ENCODE data around the gene CHST15. TPM values are rescaled to one million over a fixed set of nuclear protein-coding genes. Genes with fewer than 3 reads are reported as not detected.

The CHST15 gene
- total and polyA plus RNA-seq, 7 experiments from 2014 or later = 0.27 to 43.3 (median 2.2) TPM

DNA sequence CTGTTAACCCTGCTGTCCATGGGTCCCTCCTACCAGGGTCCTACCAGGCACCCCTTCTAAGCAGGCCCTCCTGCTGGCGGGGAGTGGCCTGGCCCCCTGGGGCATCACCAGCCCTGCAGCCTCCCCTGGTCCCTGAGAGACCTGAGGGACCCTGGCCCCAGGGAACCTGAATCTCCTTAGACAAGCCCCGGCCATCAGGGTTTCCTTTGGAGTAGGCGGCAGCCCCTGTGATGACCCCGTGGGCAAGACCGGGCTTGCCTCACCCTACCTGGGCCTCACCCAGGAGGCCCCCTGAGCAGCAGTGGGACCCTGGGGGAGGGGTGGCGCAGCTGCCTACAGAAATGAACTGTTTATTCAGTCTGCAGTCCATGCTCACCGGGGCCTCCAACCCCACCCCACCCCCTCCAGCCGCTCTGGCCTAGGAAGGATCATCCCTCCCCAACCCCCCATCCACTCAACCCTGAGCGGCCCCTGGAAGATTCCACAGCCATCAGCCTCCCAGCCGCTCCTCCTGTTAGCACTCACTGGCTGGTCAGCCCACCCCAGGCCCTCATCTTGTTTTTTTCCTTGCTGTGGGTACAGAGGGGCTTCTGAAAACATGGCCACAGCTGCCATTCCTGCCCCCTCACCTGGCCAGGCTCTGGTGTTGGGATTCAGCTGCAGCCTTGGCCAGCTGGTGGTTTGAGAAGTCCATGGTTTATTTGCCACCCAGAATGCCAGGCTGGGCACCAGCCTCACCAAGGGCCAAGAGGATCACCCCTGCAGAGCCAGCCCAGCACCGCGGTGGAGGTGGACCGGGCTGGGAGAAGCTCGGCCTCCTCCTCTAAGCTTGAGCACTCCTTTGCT, 34.8 kb upstream of the CHST15 start:
- no peaks in the 10 kb centered on the region for H3K4me1 ChIP-seq (ENCODE audit: control insufficient read depth in 2 of 2, insufficient read depth in 2 of 2, low read length in 2 of 2)
- peaks cover 0 to 5% (median 0%) of the 10 kb centered on the region in 5 donors for H3K27me3 Mint-ChIP-seq
- H3K27me3 ChIP-seq (ENCODE audit: control insufficient read depth in 2 of 2, insufficient read depth in 2 of 2, low read length in 2 of 2) = no peaks in the 10 kb centered on the region
- no peaks in the 10 kb centered on the region for H3K9me3 Mint-ChIP-seq
- no peak for DNase-seq
- no peaks in the 10 kb centered on the region for H3K9me3 ChIP-seq (ENCODE audit: control insufficient read depth in 2 of 3, low read length in 3 of 3)
- ChIA-PET POLR2A (no interaction called here), CTCF (no interaction called here)
- no peaks in the 10 kb centered on the region for H3K36me3 ChIP-seq (ENCODE audit: control insufficient read depth in 2 of 3, insufficient read depth in 3 of 3, low read length in 3 of 3)
- no peaks in the 10 kb centered on the region for H3K36me3 Mint-ChIP-seq
- no peak for ATAC-seq
- no peak overlapping the region for H3K27ac Mint-ChIP-seq
- no peak overlapping the region for H3K4me3 ChIP-seq (ENCODE audit: low read length)
- H3K4me3 Mint-ChIP-seq = no peak overlapping the region
- H3K4me1 Mint-ChIP-seq = no peaks in the 10 kb centered on the region
- intact Hi-C loops (cut with micrococcal nuclease) = loop anchor here in 1 of 2 donors (10.0 kb wide), 1 partner anchor 97 kb away; no protein-coding TSS in a partner anchor
- H3K27ac ChIP-seq (ENCODE audit: low read depth, low read length) = no peak overlapping the region

DNA sequence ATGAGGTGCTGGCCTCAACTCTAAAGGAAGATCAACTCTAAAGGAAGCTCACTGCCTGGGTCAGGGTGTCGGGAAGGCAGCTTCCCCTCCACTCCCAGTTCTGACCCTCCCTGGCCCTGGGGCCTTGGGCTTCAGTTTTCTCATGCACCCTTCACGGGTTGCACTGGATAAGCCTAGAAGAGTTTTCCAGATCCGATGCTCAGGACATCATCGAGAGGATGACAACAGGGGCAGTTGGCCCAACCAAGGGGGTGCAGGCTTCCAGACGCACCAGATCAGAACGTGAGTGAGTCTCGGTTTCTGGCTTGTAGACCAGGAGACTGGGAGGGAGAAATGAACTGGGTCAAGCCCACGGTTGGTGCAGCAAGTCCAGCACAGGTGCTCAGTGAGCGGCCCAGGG, 34.2 kb upstream of the CHST15 start:
- ChIA-PET POLR2A (no interaction called here), CTCF (interaction anchor here (0.5 kb wide), 1 partner anchor 200 kb away, joined by 3 read pairs; no protein-coding TSS in a partner anchor)
- Mint-ChIP-seq H3K9me3 (no peaks in the 10 kb centered on the region), H3K4me3 (no peak overlapping the region), H3K27ac (peak overlapping the region in 1 of 9 donors; percentile 12), H3K4me1 (no peaks in the 10 kb centered on the region), H3K27me3 (peaks cover 0 to 5% (median 0%) of the 10 kb centered on the region in 5 donors), H3K36me3 (no peaks in the 10 kb centered on the region)
- H3K9me3 ChIP-seq (ENCODE audit: control insufficient read depth in 2 of 3, low read length in 3 of 3) = no peaks in the 10 kb centered on the region
- ATAC-seq = no peak
- intact Hi-C loops (cut with micrococcal nuclease) = loop anchor here in 1 of 2 donors (10.0 kb wide), 1 partner anchor 97 kb away; no protein-coding TSS in a partner anchor
- H3K36me3 ChIP-seq (ENCODE audit: control insufficient read depth in 2 of 3, insufficient read depth in 3 of 3, low read length in 3 of 3) = no peaks in the 10 kb centered on the region
- no peaks in the 10 kb centered on the region for H3K27me3 ChIP-seq (ENCODE audit: control insufficient read depth in 2 of 2, insufficient read depth in 2 of 2, low read length in 2 of 2)
- H3K4me3 ChIP-seq (ENCODE audit: low read length) = no peak overlapping the region
- H3K27ac ChIP-seq (ENCODE audit: low read depth, low read length) = no peak overlapping the region
- no peak for DNase-seq
- no peaks in the 10 kb centered on the region for H3K4me1 ChIP-seq (ENCODE audit: control insufficient read depth in 2 of 2, insufficient read depth in 2 of 2, low read length in 2 of 2)

DNA sequence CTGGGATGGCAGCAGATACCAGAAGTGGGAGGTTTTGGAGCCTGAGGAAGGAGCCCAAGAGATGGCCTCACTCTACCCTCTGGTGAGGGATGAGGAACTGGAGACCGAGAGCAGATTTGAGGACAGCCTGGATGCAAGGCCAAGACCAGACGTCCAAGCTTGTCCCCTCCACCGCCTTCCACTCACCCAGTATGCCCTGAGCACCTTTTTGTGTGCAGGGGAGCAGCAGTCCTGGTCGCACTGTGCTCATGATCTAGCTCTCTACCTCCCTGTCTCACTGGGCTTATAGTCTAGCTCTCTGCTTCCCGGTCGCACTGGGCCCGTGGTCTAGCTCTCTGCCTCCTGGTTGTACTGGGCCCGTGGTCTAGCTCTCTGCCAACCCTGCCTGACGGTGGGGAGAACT, 33.6 kb upstream of the CHST15 start:
- no peaks in the 10 kb centered on the region for H3K4me1 ChIP-seq (ENCODE audit: control insufficient read depth in 2 of 2, insufficient read depth in 2 of 2, low read length in 2 of 2)
- DNase-seq (no peak), ATAC-seq (no peak)
- H3K4me1 Mint-ChIP-seq = no peaks in the 10 kb centered on the region
- no peaks in the 10 kb centered on the region for H3K27me3 ChIP-seq (ENCODE audit: control insufficient read depth in 2 of 2, insufficient read depth in 2 of 2, low read length in 2 of 2)
- no peaks in the 10 kb centered on the region for H3K36me3 Mint-ChIP-seq
- intact Hi-C loops (cut with micrococcal nuclease) = loop anchor here in 1 of 2 donors (10.0 kb wide), 1 partner anchor 98 kb away; no protein-coding TSS in a partner anchor
- no peaks in the 10 kb centered on the region for H3K36me3 ChIP-seq (ENCODE audit: control insufficient read depth in 2 of 3, insufficient read depth in 3 of 3, low read length in 3 of 3)
- POLR2A ChIA-PET = no interaction called here
- H3K27ac Mint-ChIP-seq = no peak overlapping the region
- no peaks in the 10 kb centered on the region for H3K9me3 Mint-ChIP-seq
- CTCF ChIA-PET = interaction anchor here (0.5 kb wide), 1 partner anchor 200 kb away, joined by 3 read pairs; no protein-coding TSS in a partner anchor
- H3K27me3 Mint-ChIP-seq = peaks cover 0 to 5% (median 0%) of the 10 kb centered on the region in 5 donors
- no peak overlapping the region for H3K4me3 Mint-ChIP-seq
- H3K27ac ChIP-seq (ENCODE audit: low read depth, low read length) = no peak overlapping the region
- no peak overlapping the region for H3K4me3 ChIP-seq (ENCODE audit: low read length)
- no peaks in the 10 kb centered on the region for H3K9me3 ChIP-seq (ENCODE audit: control insufficient read depth in 2 of 3, low read length in 3 of 3)

DNA sequence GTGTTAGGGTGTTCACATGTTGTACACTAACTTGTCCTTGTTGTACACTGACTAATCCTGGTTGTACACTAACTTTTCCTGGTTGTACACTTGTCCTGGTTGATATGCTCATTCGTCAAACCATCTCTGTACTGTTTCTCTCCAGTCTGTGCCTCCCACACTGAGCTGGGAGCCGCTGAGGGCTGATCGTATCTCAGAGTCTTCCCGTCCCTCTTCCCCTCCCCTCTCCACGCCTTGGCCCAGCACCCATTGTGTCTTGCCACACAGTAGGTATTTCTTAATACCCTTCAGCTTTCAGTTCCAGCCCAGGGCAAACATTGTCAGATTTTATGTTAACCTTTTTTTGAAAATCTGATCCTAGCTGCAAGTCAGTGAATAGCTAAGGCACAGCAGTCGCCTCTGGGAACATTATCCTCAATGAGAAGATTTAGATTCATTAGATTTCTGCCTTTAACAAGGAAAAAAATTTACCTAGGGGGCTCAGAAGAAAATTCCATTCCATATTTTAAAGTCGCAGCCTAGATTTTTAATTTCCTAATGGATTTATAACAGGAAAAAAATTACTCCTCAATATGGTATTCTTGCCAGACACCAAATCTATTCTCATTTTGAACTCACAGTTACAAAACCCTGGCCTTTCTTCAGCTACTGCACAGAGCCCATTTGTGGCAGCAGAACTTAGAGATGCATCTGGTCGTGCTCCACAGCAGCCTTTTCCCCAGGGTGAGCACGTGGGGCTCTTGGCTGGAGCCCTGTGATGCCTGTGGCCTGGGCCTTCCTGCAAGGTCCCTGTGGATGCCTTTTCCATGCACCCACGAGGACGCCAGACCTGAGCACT, 33.0 kb upstream of the CHST15 start:
- Mint-ChIP-seq H3K27me3 (peaks cover 0 to 5% (median 0%) of the 10 kb centered on the region in 5 donors), H3K27ac (no peak overlapping the region), H3K4me1 (no peaks in the 10 kb centered on the region), H3K9me3 (no peaks in the 10 kb centered on the region), H3K36me3 (no peaks in the 10 kb centered on the region), H3K4me3 (no peak overlapping the region)
- H3K36me3 ChIP-seq (ENCODE audit: control insufficient read depth in 2 of 3, insufficient read depth in 3 of 3, low read length in 3 of 3) = no peaks in the 10 kb centered on the region
- ATAC-seq = no peak
- H3K9me3 ChIP-seq (ENCODE audit: control insufficient read depth in 2 of 3, low read length in 3 of 3) = no peaks in the 10 kb centered on the region
- DNase-seq = no peak
- ChIA-PET CTCF (no interaction called here), POLR2A (no interaction called here)
- H3K27me3 ChIP-seq (ENCODE audit: control insufficient read depth in 2 of 2, insufficient read depth in 2 of 2, low read length in 2 of 2) = no peaks in the 10 kb centered on the region
- intact Hi-C loops (cut with micrococcal nuclease) = loop anchor here in 1 of 2 donors (10.0 kb wide), 1 partner anchor 98 kb away; no protein-coding TSS in a partner anchor
- H3K4me3 ChIP-seq (ENCODE audit: low read length) = no peak overlapping the region
- H3K4me1 ChIP-seq (ENCODE audit: control insufficient read depth in 2 of 2, insufficient read depth in 2 of 2, low read length in 2 of 2) = no peaks in the 10 kb centered on the region
- H3K27ac ChIP-seq (ENCODE audit: low read depth, low read length) = no peak overlapping the region

DNA sequence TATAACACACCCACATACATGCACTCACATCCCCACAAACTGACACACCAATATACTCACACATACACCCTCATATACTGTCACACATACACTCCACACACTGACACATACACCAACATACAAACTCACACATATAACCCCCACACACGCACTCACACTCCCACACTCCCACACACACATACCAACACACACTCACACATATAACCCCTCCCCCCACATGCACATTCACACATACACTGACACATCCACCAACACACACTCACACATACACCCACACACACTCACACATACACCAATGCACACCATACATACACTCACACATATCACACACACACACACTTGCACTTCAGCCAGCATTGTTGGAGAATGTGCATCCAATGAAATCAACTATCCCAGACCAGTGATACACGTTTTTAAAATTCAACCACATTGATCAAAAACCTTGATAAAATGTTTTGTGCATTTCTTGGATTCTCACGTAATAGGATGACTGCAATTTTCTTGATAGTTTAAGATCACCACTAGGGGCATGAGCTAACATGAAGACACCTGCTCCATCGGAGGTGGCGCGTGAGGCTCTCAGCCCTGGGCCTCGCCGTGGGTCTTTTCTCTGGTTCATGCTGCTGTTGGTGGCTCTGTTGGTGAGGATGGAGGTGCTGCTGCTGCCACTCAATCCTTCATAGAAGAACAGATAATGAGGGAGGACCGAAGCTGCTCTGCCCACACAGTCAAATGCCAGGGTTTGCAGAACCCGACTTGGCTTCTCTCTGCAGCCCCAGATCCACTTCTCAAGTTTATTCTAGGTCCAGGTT, 32.1 kb upstream of the CHST15 start:
- no peaks in the 10 kb centered on the region for H3K36me3 ChIP-seq (ENCODE audit: control insufficient read depth in 2 of 3, insufficient read depth in 3 of 3, low read length in 3 of 3)
- no peak overlapping the region for H3K4me3 ChIP-seq (ENCODE audit: low read length)
- H3K36me3 Mint-ChIP-seq = no peaks in the 10 kb centered on the region
- intact Hi-C loops (cut with micrococcal nuclease) = loop anchor here in 1 of 2 donors (10.0 kb wide), 1 partner anchor 99 kb away; no protein-coding TSS in a partner anchor
- DNase-seq = peak in 4 of 9 donors; percentile 10 to 19 (median 12)
- H3K4me1 ChIP-seq (ENCODE audit: control insufficient read depth in 2 of 2, insufficient read depth in 2 of 2, low read length in 2 of 2) = no peaks in the 10 kb centered on the region
- H3K27ac ChIP-seq (ENCODE audit: low read depth, low read length) = no peak overlapping the region
- H3K4me3 Mint-ChIP-seq = no peak overlapping the region
- ChIA-PET CTCF (no interaction called here), POLR2A (no interaction called here)
- no peaks in the 10 kb centered on the region for H3K27me3 Mint-ChIP-seq
- no peaks in the 10 kb centered on the region for H3K9me3 ChIP-seq (ENCODE audit: control insufficient read depth in 2 of 3, low read length in 3 of 3)
- no peak for ATAC-seq
- H3K27me3 ChIP-seq (ENCODE audit: control insufficient read depth in 2 of 2, insufficient read depth in 2 of 2, low read length in 2 of 2) = no peaks in the 10 kb centered on the region
- no peak overlapping the region for H3K27ac Mint-ChIP-seq
- H3K9me3 Mint-ChIP-seq = no peaks in the 10 kb centered on the region
- no peaks in the 10 kb centered on the region for H3K4me1 Mint-ChIP-seq

DNA sequence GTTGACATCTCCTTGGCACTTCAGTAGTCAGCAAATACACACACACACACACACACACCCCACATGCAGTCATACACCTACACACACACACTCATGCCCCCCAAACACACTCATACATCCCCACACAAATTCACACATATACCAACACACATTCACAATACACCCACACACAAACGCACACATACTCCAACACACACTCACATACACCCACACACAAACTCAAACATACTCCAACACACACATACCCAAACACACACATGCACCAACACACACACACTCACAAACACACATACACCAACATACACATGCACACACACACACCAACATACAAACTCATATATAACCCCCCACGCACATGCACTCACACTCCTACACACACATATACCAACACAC, 31.4 kb upstream of the CHST15 start:
- no peaks in the 10 kb centered on the region for H3K4me1 Mint-ChIP-seq
- no peaks in the 10 kb centered on the region for H3K27me3 ChIP-seq (ENCODE audit: control insufficient read depth in 2 of 2, insufficient read depth in 2 of 2, low read length in 2 of 2)
- no peaks in the 10 kb centered on the region for H3K36me3 Mint-ChIP-seq
- H3K4me1 ChIP-seq (ENCODE audit: control insufficient read depth in 2 of 2, insufficient read depth in 2 of 2, low read length in 2 of 2) = peaks cover 0 to 5% of the 10 kb centered on the region in 2 donors
- no peak overlapping the region for H3K4me3 ChIP-seq (ENCODE audit: low read length)
- H3K9me3 ChIP-seq (ENCODE audit: control insufficient read depth in 2 of 3, low read length in 3 of 3) = no peaks in the 10 kb centered on the region
- no peak overlapping the region for H3K27ac Mint-ChIP-seq
- H3K27ac ChIP-seq (ENCODE audit: low read depth, low read length) = no peak overlapping the region
- DNase-seq (no peak), ATAC-seq (no peak)
- no peak overlapping the region for H3K4me3 Mint-ChIP-seq
- H3K27me3 Mint-ChIP-seq = no peaks in the 10 kb centered on the region
- CTCF ChIA-PET = no interaction called here
- no peaks in the 10 kb centered on the region for H3K9me3 Mint-ChIP-seq
- POLR2A ChIA-PET = no interaction called here
- no peaks in the 10 kb centered on the region for H3K36me3 ChIP-seq (ENCODE audit: control insufficient read depth in 2 of 3, insufficient read depth in 3 of 3, low read length in 3 of 3)
- intact Hi-C loops (cut with micrococcal nuclease) = loop anchor here in 1 of 2 donors (10.0 kb wide), 1 partner anchor 100 kb away; no protein-coding TSS in a partner anchor
